GM15510 (cell line): ENCODE data around the gene TRIM33.

Experiments
- POLR2A ChIP-seq: IDR thresholded peaks from 3 replicates; pipeline ENCODE4 v1.6.1; 2011; ENCODE audit warnings: borderline replicate concordance; ENCODE audit not compliant: insufficient read length; ENCODE audit errors: extremely low read depth

TRIM33 gene

GRCh38 chr1:114368560-114369255 is 142.3 kb downstream of the TRIM33 start:
- no peak for TF ChIP-seq POLR2A

- no peak for TF ChIP-seq POLR2A
These were observed 143.2 kb downstream of the TRIM33 start for GRCh38 chr1:114367810-114368209.

GRCh38 chr1:114359791-114360190 is 151.2 kb downstream of the TRIM33 start:
- no peak for TF ChIP-seq POLR2A

- no peak for TF ChIP-seq POLR2A
These were observed 155.8 kb downstream of the TRIM33 start for GRCh38 chr1:114355240-114355639.

- no peak for TF ChIP-seq POLR2A
These were observed 157.7 kb downstream of the TRIM33 start for GRCh38 chr1:114353262-114353661.

GRCh38 chr1:114352797-114353196 is 158.2 kb downstream of the TRIM33 start:
- TF ChIP-seq POLR2A: no peak

GRCh38 chr1:114350731-114351445 is 160.1 kb downstream of the TRIM33 start:
- TF ChIP-seq POLR2A: no peak

GRCh38 chr1:114349891-114350605 is 161.0 kb downstream of the TRIM33 start:
- TF ChIP-seq POLR2A: no peak

- TF ChIP-seq POLR2A: no peak
These were observed 163.4 kb downstream of the TRIM33 start for GRCh38 chr1:114347431-114348209.

GRCh38 chr1:114346480-114347029 is 164.4 kb downstream of the TRIM33 start:
- no peak for TF ChIP-seq POLR2A

GRCh38 chr1:114345930-114346479 is 165.0 kb downstream of the TRIM33 start:
- no peak for TF ChIP-seq POLR2A

- TF ChIP-seq POLR2A: no peak
These were observed 166.3 kb downstream of the TRIM33 start for GRCh38 chr1:114344656-114345055.
